Stomach (tissue), 4 donors: ENCODE results near the gene LAMB1.

Experiments
- CTCF ChIP-seq, 7 experiments: fragments of 450-650 bp in 4 of 7; fragments of 200-600 bp in 3 of 7; sonication (generic) in 3 of 7; IDR thresholded peaks; one replicate each; pipeline ENCODE4 v1.5.1; 2016 to 2019; ENCODE audit warnings: antibody characterized with exemption in 7 of 7, control low read depth in 2 of 7, mild to moderate bottlenecking in 1 of 7
- EP300 ChIP-seq: sonication (generic); formaldehyde crosslinking; IDR thresholded peaks from one replicate; pipeline ENCODE4 v1.6.1; 2017; ENCODE audit warnings: antibody characterized with exemption
- POLR2A ChIP-seq, 4 donors: fragments of 450-650 bp; IDR thresholded peaks; one replicate each; pipeline ENCODE4 v1.6.1; 2016; ENCODE audit warnings: antibody characterized with exemption in 4 of 4, control low read depth in 2 of 4, mild to moderate bottlenecking in 1 of 4, moderate library complexity in 1 of 4
- POLR2AphosphoS5 ChIP-seq, 3 donors: sonication (generic); formaldehyde crosslinking; IDR thresholded peaks; one replicate each; pipeline ENCODE4 v1.6.1; 2016; ENCODE audit warnings: antibody characterized with exemption in 3 of 3

GRCh38 chr7:107946881-107947280 lies 56.1 kb downstream of the LAMB1 start:
- TF ChIP-seq CTCF (IDR thresholded peaks at IDR 0.05), result no peak
- TF ChIP-seq POLR2A (IDR thresholded peaks at IDR 0.05), result no peak
- no peak for TF ChIP-seq POLR2AphosphoS5 (IDR thresholded peaks at IDR 0.05)
- no peak for TF ChIP-seq EP300
